Fibroblast of skin of back (primary cell): ENCODE results near the gene DNAJB9.

ENCODE experiments used
- DNase-seq: peaks from one replicate; pipeline ENCODE4 v3.0.0-alpha.2; 2013

DNAJB9 gene

DNA sequence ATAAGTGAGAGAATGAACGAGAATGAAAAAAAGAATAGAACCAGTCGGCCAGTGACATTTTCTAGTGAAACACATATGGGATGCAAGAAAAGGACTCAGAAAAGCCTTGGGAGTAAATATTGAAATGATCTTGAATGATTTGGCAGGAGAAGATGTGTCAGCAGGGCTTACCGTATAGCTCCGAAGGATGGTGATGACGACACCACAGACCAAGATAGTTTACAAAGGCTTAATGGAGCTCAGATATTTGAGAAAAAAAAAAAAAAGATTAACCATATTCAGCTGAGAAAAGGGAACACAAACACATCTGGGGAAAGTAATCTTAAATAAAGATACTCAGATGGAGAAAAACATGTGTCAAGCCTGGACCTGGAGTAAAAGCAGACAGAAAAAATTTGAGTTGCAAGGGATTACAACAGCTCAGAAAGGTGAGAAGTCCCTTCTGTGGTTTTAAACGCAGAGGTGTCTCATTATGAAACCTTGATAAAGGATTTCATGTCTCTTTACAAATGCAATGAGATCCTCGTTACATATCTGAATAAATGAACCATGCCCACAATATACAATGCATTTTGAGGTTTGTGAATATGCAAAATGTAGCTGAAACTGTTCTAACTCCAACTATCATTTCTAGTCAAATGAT is 36.0 kb downstream of the DNAJB9 start:
- DNase-seq: no peak

DNA sequence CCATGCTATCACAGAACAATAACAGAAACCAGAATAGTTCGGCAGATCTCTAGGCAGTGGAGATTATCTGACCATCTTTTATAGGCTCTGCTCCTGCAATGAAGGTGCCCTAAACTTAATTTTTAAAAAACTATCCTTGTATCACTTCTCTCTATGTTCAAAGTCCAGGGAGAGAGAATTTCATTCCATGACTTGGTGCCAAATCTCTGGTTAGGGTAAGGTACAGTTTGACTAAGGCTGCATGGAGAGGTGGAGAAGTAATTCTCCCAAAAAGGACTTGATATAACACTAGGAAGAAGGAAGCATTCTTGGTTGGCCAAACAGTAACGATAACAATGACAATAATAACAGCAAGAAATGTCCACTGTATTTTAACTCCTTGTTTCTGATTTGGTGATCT is 40.0 kb downstream of the DNAJB9 start:
- no peak for DNase-seq

DNA sequence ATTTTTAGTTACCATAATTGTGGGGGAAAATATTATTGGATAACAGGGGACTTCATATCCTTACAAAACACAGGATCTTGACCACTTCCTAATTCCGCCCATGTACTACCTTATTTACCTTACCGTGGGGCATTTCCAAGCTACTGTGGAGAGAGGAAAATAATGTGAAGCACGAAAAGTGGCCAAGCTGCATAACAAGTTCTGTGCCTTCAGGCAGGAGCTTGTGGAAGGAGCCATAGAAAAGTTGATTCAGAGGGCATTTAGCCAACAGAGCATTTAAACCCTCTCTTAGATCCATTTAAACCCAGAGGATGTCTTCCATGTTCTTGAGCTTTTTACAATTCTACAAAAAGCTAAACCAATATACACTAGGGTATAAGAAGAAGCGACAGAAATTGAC is 41.6 kb downstream of the DNAJB9 start:
- DNase-seq: no peak

DNA sequence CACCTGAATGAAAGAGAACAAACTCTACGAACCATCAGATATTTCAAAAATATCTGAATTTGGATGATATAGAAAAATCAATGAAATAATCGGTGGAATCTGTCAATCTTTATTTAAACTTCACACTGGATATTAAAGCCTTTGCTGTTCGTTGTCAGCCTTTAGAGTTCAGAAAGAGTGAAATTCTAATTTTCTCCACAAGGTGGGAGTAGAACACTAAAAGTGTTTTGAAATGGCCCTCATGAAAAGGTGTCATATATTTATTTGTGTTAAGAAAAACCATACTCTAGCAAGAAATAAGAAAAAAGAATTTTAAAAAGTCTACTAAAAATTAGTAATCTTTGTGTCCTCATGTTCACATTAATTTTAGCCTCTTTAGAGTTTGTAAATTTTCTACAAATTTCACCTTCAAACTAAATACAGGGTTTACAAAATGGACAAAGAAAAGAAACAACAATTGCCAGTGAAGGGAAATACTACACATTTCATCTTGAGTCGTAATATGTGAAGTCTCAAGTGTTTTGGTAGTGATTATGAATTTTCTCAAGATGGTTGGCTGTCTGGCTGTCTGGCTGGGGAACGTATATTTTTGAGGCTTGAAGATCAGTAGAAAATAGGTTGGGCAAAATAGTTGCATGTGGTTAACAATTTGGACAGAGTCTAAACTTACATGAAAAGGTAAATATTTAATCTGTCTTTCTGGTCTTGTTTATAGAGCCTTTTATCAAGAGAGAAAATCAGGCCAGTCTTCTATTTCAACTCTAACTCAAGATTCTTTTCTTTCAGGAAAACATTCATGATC is 43.7 kb downstream of the DNAJB9 start:
- DNase-seq: peak; percentile 46

DNA sequence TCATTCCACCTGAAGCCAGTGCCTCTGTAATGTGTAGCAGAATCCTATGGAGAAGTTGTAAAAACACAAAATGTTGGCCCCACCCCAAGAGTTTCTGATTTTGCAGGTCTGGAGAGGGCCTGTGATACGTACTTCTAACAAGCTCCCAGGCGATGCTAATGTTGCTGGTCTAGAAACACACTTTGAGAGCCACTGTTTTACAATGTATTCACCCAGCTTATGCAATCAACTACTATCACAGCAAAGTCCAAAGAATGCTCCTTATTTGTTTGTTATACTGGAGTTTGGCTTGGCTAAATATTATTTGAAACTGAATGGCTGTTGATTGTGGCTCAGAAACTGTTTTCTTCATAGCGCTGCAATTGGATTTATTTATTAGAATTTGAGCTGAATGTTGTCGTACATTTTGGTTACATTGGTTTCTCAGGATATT is 44.3 kb downstream of the DNAJB9 start:
- DNase-seq: no peak

DNA sequence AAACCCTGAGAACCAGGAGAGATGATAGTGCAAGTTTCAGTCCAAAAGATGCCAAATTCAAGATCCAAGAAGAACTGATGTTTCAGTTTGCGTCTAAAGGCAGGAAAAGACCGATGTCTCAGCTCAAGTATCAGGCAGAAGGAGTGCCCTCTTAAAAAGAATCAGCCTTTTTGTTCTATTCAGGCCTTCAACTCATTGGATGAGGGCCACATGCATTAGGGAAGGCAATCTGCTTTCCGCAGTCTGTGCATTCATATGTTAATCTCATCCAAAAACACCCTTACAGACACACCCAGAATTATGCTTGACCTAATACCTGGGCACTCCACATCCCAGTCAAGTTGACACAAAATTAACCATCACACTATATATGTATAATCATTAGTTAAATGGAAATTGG is 45.2 kb downstream of the DNAJB9 start:
- no peak for DNase-seq

DNA sequence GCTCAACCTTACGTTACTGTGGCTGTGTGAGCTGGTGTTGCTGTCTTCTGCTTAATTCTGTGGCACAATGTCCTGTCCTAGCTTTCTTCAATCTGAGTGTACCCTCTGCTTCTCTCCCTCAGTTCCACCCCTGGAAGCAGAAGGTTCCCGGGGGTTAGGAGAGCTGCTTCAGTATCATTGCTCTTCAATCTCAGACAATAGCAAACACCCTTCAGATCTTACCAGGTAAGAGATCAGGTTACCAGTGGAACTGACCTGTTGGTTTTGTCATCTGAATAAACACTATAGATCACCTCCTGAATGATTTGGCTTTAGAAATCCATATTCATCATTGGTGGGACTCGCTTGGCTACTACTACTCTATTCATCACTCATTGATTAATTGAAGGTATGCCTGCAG is 48.4 kb downstream of the DNAJB9 start:
- no peak for DNase-seq

DNA sequence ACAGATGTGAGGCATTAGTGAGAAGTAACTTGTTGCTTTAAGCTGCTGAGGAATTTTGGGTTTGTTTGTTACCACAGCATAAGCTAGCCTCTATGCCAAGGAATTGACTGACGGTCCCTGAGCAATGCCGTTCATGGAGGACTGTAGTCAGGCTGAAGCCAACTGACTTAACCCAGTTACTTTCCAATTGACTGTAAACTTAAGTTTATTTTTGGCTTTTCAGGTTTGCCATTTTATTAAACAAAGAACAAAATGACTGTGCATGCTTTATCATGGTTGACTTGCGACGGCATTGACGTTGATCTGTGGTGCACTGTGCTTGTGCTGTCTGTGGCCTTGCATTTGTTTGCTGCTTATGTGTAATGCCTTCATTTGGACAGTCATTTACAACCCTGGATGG is 53.5 kb downstream of the DNAJB9 start:
- no peak for DNase-seq
